PFSK-1 (cell line): ENCODE measurements around the gene ARL14EP.

ENCODE experiments used
- FOXP2 ChIP-seq: optimal IDR thresholded peaks from 2 replicates; pipeline ENCODE3; 2011; ENCODE audit warnings: borderline replicate concordance, control low read depth, inconsistent platforms; ENCODE audit not compliant: insufficient read depth; ENCODE audit errors: extremely low read length, extremely low read depth
- POLR2AphosphoS5 ChIP-seq: IDR thresholded peaks from 2 replicates; pipeline ENCODE4 v1.6.1; 2012; ENCODE audit warnings: low read depth, mild to moderate bottlenecking, control low read depth, low read length, moderate library complexity
- SIN3A ChIP-seq: IDR thresholded peaks from 2 replicates; pipeline ENCODE4 v1.6.1; 2012; ENCODE audit warnings: mild to moderate bottlenecking, low read length, moderate library complexity, borderline replicate concordance; ENCODE audit not compliant: insufficient read depth
- TAF1 ChIP-seq: IDR thresholded peaks from 2 replicates; pipeline ENCODE4 v1.6.1; 2012; ENCODE audit warnings: low read length, control low read depth, borderline replicate concordance; ENCODE audit not compliant: insufficient read depth
- TF ChIP-seq, protein P1 (sequence below), 2 experiments: IDR thresholded peaks; 2 replicates each; pipeline versions ENCODE4 v1.6.1 to v1.8.0; 2011 to 2012; ENCODE audit warnings: low read depth in 2 of 2, low read length in 2 of 2, control low read depth in 1 of 2, inconsistent platforms in 1 of 2, mild to moderate bottlenecking in 1 of 2, moderate library complexity in 1 of 2; ENCODE audit not compliant: insufficient read depth in 1 of 2

DNA sequence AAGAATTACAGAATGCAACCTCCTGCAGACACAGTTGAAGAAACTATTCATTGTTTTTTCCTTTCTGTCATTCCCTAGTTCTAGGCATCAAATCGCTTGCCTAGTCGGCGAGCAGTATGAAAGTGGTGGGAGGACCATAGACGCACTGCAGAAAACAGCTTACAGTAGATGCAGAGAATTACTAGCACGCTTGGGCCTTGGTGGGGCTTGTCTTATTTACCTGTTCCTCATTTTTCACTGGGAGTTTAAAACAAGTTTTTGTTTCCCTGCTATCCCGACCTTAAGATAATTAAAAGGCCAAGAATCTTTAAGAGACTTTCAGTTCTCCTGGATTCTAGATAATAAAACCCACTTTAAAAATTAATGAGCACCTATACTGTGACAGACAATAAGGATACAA is 713 bp upstream of the ARL14EP start:
- TF ChIP-seq POLR2AphosphoS5 (no peak), SIN3A (no peak), TAF1 (no peak), FOXP2 (no peak)
- TF ChIP-seq, protein P1, sequence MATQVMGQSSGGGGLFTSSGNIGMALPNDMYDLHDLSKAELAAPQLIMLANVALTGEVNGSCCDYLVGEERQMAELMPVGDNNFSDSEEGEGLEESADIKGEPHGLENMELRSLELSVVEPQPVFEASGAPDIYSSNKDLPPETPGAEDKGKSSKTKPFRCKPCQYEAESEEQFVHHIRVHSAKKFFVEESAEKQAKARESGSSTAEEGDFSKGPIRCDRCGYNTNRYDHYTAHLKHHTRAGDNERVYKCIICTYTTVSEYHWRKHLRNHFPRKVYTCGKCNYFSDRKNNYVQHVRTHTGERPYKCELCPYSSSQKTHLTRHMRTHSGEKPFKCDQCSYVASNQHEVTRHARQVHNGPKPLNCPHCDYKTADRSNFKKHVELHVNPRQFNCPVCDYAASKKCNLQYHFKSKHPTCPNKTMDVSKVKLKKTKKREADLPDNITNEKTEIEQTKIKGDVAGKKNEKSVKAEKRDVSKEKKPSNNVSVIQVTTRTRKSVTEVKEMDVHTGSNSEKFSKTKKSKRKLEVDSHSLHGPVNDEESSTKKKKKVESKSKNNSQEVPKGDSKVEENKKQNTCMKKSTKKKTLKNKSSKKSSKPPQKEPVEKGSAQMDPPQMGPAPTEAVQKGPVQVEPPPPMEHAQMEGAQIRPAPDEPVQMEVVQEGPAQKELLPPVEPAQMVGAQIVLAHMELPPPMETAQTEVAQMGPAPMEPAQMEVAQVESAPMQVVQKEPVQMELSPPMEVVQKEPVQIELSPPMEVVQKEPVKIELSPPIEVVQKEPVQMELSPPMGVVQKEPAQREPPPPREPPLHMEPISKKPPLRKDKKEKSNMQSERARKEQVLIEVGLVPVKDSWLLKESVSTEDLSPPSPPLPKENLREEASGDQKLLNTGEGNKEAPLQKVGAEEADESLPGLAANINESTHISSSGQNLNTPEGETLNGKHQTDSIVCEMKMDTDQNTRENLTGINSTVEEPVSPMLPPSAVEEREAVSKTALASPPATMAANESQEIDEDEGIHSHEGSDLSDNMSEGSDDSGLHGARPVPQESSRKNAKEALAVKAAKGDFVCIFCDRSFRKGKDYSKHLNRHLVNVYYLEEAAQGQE (IDR thresholded peaks at IDR 0.05; ENCODE audit: insufficient read depth in 1 of 2, low read depth in 2 of 2, low read length in 2 of 2), result no peak
